ENCODE results near the gene SEC14L2. TPM values are rescaled to one million over a fixed set of nuclear protein-coding genes. Genes with fewer than 3 reads are reported as not detected.

Gene SEC14L2
- total RNA-seq, 1 experiment from 2014 or later = 33.5 TPM

DNA sequence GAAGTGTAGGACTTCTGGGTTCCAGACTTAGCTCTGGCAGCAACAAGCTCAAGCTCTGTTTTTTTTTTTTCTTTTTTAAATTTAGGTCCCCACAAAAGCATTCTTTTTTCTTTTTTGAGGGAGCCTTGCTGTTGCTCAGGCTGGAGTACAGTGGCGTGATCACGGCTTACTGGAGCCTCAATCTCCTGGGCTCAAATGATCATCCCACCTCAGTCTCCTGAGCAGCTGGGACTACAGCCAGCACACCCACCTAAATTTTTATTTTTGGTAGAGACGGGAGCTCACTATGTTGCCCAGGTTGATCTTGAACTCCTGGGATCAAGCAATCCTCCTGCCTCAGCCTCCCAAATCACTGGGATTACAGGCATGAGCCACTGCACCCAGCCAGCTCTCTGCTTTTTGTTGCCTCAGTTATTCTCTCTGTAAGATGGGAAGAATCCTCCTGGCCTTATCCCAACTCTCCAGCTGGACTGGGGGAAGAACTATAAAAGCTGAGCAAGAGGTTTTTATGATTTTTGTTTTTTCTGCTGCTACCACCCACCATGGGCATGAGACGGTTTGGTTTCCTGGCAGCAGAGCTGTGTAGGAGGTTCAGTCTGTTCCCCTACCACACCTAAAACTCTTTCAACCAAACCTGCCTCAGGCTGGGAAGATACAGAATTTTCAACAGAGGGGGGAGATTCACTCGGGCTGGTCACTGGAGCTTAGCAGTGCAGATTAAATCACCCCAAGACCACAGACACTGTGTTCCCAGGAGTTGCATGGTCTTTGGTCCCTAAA is 17.1 kb downstream of the SEC14L2 start (continued):
- no peak for TF ChIP-seq POLR2A (IDR thresholded peaks at IDR 0.05; ENCODE audit: borderline replicate concordance, extremely low read depth, insufficient read depth, insufficient read length)
- TF ChIP-seq SIN3A (IDR thresholded peaks at IDR 0.05; ENCODE audit: low read depth) = no peak
- TF ChIP-seq, protein P1, sequence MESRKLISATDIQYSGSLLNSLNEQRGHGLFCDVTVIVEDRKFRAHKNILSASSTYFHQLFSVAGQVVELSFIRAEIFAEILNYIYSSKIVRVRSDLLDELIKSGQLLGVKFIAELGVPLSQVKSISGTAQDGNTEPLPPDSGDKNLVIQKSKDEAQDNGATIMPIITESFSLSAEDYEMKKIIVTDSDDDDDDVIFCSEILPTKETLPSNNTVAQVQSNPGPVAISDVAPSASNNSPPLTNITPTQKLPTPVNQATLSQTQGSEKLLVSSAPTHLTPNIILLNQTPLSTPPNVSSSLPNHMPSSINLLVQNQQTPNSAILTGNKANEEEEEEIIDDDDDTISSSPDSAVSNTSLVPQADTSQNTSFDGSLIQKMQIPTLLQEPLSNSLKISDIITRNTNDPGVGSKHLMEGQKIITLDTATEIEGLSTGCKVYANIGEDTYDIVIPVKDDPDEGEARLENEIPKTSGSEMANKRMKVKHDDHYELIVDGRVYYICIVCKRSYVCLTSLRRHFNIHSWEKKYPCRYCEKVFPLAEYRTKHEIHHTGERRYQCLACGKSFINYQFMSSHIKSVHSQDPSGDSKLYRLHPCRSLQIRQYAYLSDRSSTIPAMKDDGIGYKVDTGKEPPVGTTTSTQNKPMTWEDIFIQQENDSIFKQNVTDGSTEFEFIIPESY (IDR thresholded peaks at IDR 0.05; ENCODE audit: extremely low read depth, insufficient replicate concordance, low read length) = no peak
- no peak for TF ChIP-seq EGR1 (IDR thresholded peaks at IDR 0.05; ENCODE audit: low read depth)
- TF ChIP-seq EZH2 (IDR thresholded peaks at IDR 0.05) = no peak

DNA sequence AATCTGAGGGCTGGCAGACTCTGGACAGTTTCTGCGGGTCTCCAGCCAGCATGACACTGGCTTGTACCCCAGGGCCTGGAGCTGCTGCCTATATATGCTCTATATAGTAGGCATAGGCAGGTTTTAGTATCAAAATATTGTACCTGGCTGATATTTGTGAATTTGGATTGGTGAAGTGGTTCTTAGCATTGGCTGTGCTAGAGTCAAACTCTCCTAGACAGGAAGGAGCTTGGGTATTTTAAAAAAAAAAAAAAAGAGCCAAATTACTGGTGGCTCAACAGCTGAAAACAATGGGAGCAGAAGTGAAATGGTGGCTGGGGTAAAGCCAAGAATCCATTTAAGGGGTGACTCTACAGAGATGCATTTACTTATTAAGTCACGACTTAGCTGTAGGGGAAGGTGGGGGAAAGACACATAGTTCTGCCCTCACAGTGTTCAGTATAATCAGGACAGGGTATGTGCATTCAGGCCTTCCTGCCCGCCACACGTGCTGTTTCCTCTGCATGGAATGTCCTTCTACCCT is 17.8 kb downstream of the SEC14L2 start:
- no peaks in the 10 kb centered on the region for H3K27me3 ChIP-seq (ENCODE audit: insufficient read depth, low read length)
- no peak overlapping the region for H2AFZ ChIP-seq (ENCODE audit: low read depth, low read length, poor library complexity, severe bottlenecking)
- no peaks in the 10 kb centered on the region for H3K9me2 ChIP-seq (ENCODE audit: insufficient read depth)
- no peak overlapping the region for H3K27ac ChIP-seq (ENCODE audit: low read depth, low read length)
- no peak overlapping the region for H3K4me3 ChIP-seq (replicated peaks in 1 of 2; ENCODE audit: low read depth in 1 of 2, low read length in 2 of 2)
- H3K9me3 ChIP-seq (ENCODE audit: control insufficient read depth in 1 of 2, insufficient read depth in 1 of 2, low read depth in 1 of 2, low read length in 2 of 2) = no peaks in the 10 kb centered on the region
- intact Hi-C loops (cut with micrococcal nuclease) = no loop called here
- H3K36me3 ChIP-seq (ENCODE audit: control insufficient read depth in 1 of 2, insufficient read depth in 2 of 2, low read length in 2 of 2) = peaks cover 49 to 72% of the 10 kb centered on the region in 2 experiments
- H3K4me1 ChIP-seq (ENCODE audit: control insufficient read depth in 1 of 2, insufficient read depth in 2 of 2, low read length in 2 of 2) = peaks cover 5 to 38% of the 10 kb centered on the region in 2 experiments
- ATAC-seq (no peak), DNase-seq (ENCODE audit: low read depth, low spot score) (no peak)
- RAD21 ChIA-PET (ENCODE audit: low non-redundant PET in 1 of 2, low total read pairs in 2 of 2, uncharacterized antibody in 2 of 2, unreplicated experiment in 2 of 2) = no interaction called here
- H4K20me1 ChIP-seq (ENCODE audit: insufficient read depth) = no peaks in the 10 kb centered on the region
- no TSS peak for BruUV-seq (replicated peaks)
- no peaks in the 10 kb centered on the region for H3K79me2 ChIP-seq (ENCODE audit: insufficient read depth, low read length)
- H3K9ac ChIP-seq (ENCODE audit: low read length) = no peak overlapping the region
- no peak overlapping the region for H3K4me2 ChIP-seq (ENCODE audit: low read length)
- CTCF ChIA-PET = interaction anchor here (1.2 kb wide), 1 partner anchor 27 kb away, joined by 3 read pairs; the partner anchor contains the start of gene RNF215
- POLR2A ChIA-PET = interaction anchor here (1.3 to 3.5 kb wide), 2 partner anchors 8 to 13 kb away, joined by 3 to 23 read pairs; no protein-coding TSS in a partner anchor
- TF ChIP-seq SP1 (IDR thresholded peaks at IDR 0.05; ENCODE audit: low read depth) (no peak), YY1 (IDR thresholded peaks at IDR 0.05; ENCODE audit: extremely low read depth, insufficient replicate concordance, low read depth, low read length) (no peak), EZH2phosphoT487 (IDR thresholded peaks at IDR 0.05; ENCODE audit: borderline replicate concordance) (no peak), SIN3A (IDR thresholded peaks at IDR 0.05; ENCODE audit: low read depth) (no peak), SRF (IDR thresholded peaks at IDR 0.05; ENCODE audit: low read depth) (no peak), ELF1 (IDR thresholded peaks at IDR 0.05; ENCODE audit: borderline replicate concordance, low read depth) (no peak), TCF7L2 (IDR thresholded peaks at IDR 0.05; ENCODE audit: borderline replicate concordance, extremely low read depth, insufficient read depth, insufficient read length) (no peak), POLR2AphosphoS5 (IDR thresholded peaks at IDR 0.05; ENCODE audit: low read depth, low read length) (no peak), CEBPB (IDR thresholded peaks at IDR 0.05; ENCODE audit: low read depth) (no peak), POLR2A (IDR thresholded peaks at IDR 0.05; ENCODE audit: borderline replicate concordance, extremely low read depth, insufficient read depth, insufficient read length) (no peak), EGR1 (IDR thresholded peaks at IDR 0.05; ENCODE audit: low read depth) (no peak), EZH2 (IDR thresholded peaks at IDR 0.05) (no peak), ZNF274 (IDR thresholded peaks at IDR 0.05; ENCODE audit: low read depth, low read length) (no peak)
- TF ChIP-seq, protein P2, sequence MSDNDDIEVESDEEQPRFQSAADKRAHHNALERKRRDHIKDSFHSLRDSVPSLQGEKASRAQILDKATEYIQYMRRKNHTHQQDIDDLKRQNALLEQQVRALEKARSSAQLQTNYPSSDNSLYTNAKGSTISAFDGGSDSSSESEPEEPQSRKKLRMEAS (IDR thresholded peaks at IDR 0.05) = no peak
- TF ChIP-seq, protein P1 (IDR thresholded peaks at IDR 0.05; ENCODE audit: extremely low read depth, insufficient replicate concordance, low read length) = no peak
- TF ChIP-seq, protein P3, sequence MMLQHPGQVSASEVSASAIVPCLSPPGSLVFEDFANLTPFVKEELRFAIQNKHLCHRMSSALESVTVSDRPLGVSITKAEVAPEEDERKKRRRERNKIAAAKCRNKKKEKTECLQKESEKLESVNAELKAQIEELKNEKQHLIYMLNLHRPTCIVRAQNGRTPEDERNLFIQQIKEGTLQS (IDR thresholded peaks at IDR 0.05) = no peak

Measured in HCT116 (cell line).